ENCODE measurements around the gene LRIG3. TPM values are rescaled to one million over a fixed set of nuclear protein-coding genes. Genes with fewer than 3 reads are reported as not detected.
"Not testable (repeated sequence)": the region's sequence is repeated elsewhere in the genome, so short reads cannot be mapped to it uniquely, and the experiment has no call there.

Gene LRIG3
- total RNA-seq, 1 donor from 2014 or later, result 69.8 TPM

DNA sequence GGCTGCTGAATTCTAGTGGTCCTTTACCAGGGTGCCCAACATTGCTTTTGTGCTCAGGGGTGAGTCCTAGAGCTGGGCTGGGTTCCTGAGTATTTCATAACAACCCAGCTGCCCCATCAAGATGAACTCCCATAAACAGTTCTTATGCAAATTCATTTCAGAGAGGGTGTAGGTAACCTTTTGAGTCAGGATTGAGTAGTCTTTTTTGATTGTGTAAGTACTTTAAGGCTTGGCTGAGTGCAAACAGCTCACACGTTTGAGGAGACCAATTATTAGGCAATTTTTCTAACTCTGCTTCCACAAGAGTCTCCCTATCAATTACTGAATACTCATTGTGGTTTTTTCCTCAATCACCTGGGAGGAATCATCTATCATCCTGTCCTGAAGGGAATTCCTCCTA is 63.1 kb downstream of the LRIG3 start:
- DNase-seq (ENCODE audit: low read depth, low spot score), result not testable (repeated sequence)

DNA sequence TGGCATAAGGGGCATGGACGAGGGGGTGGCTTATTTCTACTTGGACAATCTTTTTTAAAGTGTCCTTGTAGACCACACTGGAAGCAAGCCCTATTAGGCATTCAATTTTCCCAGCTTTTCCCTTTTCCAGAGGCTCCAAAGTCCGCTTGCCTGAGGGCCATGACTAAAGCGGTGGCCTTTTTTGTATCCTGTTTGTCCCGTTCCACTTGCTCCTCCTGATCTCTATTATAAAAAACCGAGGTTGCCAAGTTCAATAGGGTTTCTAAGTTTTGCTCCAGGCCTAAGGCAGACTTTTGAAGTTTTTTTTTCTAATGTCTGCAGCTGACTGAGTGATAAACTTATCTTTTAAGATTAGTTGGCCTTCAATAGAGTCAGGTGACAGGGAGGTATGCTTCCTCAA is 64.7 kb downstream of the LRIG3 start:
- DNase-seq (ENCODE audit: low read depth, low spot score), result not testable (repeated sequence)

DNA sequence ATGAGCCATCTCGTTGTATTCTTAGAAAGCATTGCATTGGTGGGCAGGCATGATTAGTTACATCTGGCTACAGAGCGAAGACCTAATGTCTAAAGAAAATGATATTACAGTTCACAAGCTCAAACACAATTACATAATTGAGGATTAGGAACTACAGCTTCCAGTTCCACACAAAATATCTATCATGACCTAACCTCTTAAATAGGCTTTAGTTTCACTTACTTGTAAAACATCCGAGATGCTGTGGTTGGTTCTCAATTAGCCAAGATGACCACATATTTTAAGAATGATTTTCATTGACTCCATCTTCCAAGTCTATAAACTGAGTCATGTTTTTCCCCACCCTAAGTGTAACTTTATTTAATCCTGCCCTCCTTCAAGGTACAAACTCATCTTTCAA is 69.5 kb downstream of the LRIG3 start:
- DNase-seq (ENCODE audit: low read depth, low spot score), result no peak

DNA sequence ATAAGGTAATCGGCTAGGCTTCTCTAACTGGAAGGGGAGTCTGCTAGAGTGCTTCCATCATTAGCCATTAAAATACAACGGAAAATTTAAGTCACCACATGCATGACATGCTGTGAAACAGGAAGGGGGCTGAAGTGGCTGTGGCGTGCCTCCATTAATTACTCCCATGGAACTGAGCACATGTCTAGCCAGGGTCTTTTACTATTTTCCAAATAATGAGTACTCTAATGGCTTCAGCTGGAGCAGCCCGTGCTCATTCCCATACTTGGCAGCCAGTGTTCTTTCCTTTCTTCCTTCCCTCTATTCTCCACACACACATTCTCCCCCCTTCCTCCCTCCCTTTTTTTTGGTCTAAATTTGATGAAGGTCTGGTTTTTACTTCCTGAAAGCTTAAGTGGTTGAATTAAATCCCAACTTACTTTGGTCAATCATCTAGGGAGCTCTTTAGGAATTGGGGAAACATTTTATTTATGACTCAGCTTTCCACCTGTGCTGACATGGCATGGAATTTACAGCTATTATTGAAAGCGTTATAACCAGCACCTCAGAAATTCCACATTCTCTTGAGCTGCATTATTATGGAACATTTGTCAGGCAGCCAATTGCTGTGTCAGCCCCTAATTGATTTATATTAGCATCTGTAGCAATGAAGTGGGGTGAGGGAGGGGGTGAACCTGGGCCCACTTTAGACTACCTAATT is 72.3 kb downstream of the LRIG3 start:
- no peak for DNase-seq (ENCODE audit: low read depth, low spot score)

DNA sequence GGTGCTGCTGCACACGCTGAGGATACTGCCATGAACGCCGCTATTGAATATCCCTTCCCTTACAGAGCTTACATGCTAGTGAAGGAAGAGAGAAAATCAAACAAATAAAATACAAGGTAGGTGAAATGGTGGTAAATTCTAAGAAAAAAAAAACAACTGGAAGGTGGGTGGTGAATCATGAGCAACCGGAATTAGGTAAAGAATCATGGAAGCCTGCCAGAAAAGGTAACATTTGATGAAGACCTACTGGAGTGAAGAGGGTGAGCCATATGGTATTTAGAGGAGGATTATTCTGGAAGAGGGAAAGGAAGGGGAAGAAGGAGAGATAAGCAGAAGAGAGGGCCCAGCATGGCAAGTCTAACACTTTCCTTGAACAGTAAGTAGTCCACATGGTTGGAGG is 76.1 kb downstream of the LRIG3 start:
- no peak for DNase-seq (ENCODE audit: low read depth, low spot score)

DNA sequence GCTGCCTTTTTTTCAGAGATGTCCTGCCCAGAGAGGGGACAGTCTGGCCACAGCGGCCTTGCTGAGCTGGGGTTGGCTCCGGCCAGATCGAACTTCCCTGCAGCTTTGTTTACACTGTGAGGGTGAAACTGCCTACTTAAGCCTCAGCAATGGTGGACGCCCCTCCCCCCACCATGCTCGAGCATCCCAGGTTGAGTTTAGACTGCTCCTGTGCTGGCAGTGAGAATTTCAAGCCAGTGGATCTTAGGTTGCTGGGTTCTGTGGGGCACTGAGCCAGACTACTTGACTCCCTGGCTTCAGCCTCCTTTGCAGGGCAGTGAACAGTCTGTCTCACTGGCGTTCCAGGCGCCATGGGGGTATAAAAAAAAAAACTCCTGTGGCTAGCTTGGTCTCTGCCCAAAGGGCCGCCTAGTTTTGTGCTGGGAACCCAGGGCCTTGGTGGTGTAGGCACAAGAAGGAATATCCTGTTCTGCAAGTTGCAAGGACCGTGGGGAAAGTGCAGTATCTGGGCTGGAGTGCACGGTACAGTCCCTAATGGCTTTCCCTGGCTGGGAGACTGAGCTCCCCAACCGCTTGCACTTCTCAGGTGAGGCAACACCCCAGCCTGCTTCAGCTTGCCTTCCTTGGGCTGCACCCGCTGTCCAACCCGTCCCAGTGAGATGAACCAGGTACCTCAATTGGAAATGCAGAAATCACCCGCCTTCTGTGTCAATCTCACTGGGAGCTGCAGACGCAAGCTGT is 79.1 kb downstream of the LRIG3 start:
- no peak for DNase-seq (ENCODE audit: low read depth, low spot score)

DNA sequence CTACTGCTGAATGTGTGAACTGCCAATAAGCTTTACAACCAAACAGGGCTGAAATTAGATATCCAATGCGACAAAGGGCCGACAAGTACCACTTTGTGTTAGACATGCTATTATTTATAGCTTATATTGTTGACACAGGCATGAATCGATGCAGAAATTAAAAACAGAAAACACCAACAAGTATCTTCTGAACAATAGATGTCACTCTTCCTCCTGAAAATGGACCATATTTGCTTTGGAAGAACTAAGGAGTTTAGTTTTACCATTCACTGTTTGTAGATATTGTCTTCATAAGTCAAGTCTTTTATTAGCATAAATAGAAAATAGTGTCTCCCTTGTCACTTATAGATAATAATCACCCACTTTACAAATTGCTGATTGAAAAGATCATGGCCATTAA is 86.5 kb downstream of the LRIG3 start:
- DNase-seq (ENCODE audit: low read depth, low spot score), result no peak

DNA sequence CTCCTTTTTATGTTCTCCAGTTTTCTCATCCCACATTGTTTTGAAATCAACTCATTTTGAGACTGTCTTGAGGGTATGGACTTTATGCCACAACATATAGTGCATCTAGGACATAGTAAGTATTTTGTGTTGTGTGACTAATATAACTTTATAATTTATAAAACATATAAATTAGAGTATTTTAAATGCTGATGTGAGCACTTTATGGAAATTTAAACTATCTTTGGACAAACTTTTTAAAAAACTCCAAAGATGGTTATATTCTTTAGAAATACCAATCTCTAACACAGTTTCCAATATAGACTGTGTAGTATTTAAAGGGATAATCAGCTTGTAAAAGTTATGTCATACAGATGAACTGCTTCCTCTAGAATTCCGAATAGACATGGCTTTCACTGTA is 87.4 kb downstream of the LRIG3 start:
- no peak for DNase-seq (ENCODE audit: low read depth, low spot score)
